Tibial nerve (tissue), 4 donors: ENCODE measurements around the gene DYNC2I2.

Experiments used
- EP300 ChIP-seq, 2 donors: sonication (generic); formaldehyde crosslinking; IDR thresholded peaks; one replicate each; pipeline ENCODE4 v1.6.1; 2017; ENCODE audit warnings: antibody characterized with exemption in 2 of 2, mild to moderate bottlenecking in 1 of 2
- POLR2A ChIP-seq, 2 donors: fragments of 450-650 bp; IDR thresholded peaks; one replicate each; pipeline ENCODE4 v1.6.1; 2017; ENCODE audit warnings: antibody characterized with exemption in 2 of 2, mild to moderate bottlenecking in 2 of 2, moderate library complexity in 2 of 2
- TF ChIP-seq, protein P1 (sequence below), 5 experiments: fragments of 200-600 bp in 3 of 5; fragments of 450-650 bp in 2 of 5; sonication (generic) in 3 of 5; IDR thresholded peaks; one replicate each; pipeline ENCODE4 v1.5.1; 2016 to 2019; ENCODE audit warnings: antibody characterized with exemption in 5 of 5, mild to moderate bottlenecking in 3 of 5, moderate library complexity in 2 of 5

DNA sequence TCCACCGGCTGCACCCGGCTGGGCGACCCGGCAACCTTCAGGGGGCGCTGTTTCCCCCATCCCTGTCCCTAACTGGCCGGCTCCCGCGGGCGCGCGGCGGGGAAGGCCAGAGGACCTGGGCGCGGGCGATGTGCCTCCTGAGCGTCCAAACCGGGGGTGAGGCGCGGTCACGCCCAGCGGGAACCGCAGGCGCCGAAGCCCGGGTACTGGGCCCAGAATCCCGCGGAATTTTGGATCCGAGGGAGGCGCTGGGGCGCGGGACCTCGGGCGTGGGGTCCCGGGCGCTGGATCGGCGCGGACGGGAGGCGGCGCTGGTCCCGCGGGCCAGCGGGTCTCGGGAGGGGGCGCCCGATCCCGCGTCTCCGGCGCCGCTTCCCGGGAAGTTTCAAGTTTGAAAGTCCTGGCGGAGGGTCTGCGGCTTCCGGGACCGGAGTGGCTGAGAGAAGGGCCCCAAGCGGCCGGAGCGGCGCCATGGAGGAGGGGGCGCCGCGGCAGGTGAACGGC lies 45.9 kb upstream of the DYNC2I2 start, which contains the start of gene PKN3:
- TF ChIP-seq, protein P1, sequence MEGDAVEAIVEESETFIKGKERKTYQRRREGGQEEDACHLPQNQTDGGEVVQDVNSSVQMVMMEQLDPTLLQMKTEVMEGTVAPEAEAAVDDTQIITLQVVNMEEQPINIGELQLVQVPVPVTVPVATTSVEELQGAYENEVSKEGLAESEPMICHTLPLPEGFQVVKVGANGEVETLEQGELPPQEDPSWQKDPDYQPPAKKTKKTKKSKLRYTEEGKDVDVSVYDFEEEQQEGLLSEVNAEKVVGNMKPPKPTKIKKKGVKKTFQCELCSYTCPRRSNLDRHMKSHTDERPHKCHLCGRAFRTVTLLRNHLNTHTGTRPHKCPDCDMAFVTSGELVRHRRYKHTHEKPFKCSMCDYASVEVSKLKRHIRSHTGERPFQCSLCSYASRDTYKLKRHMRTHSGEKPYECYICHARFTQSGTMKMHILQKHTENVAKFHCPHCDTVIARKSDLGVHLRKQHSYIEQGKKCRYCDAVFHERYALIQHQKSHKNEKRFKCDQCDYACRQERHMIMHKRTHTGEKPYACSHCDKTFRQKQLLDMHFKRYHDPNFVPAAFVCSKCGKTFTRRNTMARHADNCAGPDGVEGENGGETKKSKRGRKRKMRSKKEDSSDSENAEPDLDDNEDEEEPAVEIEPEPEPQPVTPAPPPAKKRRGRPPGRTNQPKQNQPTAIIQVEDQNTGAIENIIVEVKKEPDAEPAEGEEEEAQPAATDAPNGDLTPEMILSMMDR (IDR thresholded peaks at IDR 0.05), result peak; percentile 89 to 94 (median 91)
- TF ChIP-seq POLR2A (IDR thresholded peaks at IDR 0.05) (no peak), EP300 (IDR thresholded peaks at IDR 0.05) (peak in 1 of 2 donors; percentile 31)
